ENCODE data around the gene INPP5A.

GRCh38 chr10:132489704-132490534 lies 47.7 kb upstream of the INPP5A start:
- TF ChIP-seq YY1 (IDR thresholded peaks at IDR 0.05; ENCODE audit: insufficient read depth, insufficient read length) (no peak), ZNF274 (IDR thresholded peaks at IDR 0.05; ENCODE audit: low read depth, low read length) (no peak)
